ENCODE measurements around the gene DEK.

Gene DEK

GRCh38 chr6:18253635-18254034 lies 10.7 kb downstream of the DEK start:
- ATAC-seq = no peak
- H3K36me3 Mint-ChIP-seq = peaks cover 43% of the 10 kb centered on the region
- no peaks in the 10 kb centered on the region for H3K4me1 Mint-ChIP-seq
- no peaks in the 10 kb centered on the region for H3K9me3 Mint-ChIP-seq
- H3K4me3 Mint-ChIP-seq = no peak overlapping the region
- H3K27ac Mint-ChIP-seq = no peak overlapping the region
- no peaks in the 10 kb centered on the region for H3K27me3 Mint-ChIP-seq

- no peak overlapping the region for H3K4me3 Mint-ChIP-seq
- H3K36me3 Mint-ChIP-seq = peaks cover 48% of the 10 kb centered on the region
- H3K4me1 Mint-ChIP-seq = peaks cover 9% of the 10 kb centered on the region
- H3K9me3 Mint-ChIP-seq = no peaks in the 10 kb centered on the region
- no peak for ATAC-seq
- H3K27me3 Mint-ChIP-seq = no peaks in the 10 kb centered on the region
- no peak overlapping the region for H3K27ac Mint-ChIP-seq
Observed at GRCh38 chr6:18249271-18249670, 15.1 kb downstream of the DEK start.

DNA sequence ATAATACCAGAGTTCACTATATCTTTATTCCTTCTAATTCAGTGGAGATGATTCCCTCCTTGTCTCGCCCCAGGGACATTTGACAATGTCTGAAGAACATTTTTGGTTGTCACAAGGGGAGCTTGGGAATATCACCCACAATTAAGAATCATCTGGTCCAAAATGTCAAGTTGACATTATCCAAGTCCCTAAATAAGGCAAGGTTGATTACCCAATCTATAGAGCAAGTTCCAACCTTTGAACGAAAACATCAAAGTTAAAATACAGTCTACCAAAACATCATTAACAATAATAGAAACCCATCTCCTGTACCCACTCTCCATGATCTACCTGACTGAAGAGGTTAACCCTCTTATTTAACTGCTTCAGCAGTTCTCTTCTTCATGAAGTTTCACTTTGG lies 15.6 kb downstream of the DEK start:
- Mint-ChIP-seq H3K36me3 (peaks cover 54% of the 10 kb centered on the region), H3K27ac (no peak overlapping the region), H3K27me3 (no peaks in the 10 kb centered on the region), H3K4me3 (no peak overlapping the region), H3K9me3 (no peaks in the 10 kb centered on the region), H3K4me1 (peaks cover 9% of the 10 kb centered on the region)
- no peak for ATAC-seq

- Mint-ChIP-seq H3K4me3 (no peak overlapping the region), H3K36me3 (peaks cover 69% of the 10 kb centered on the region), H3K4me1 (peaks cover 17% of the 10 kb centered on the region)
Observed at GRCh38 chr6:18247002-18247401, 17.3 kb downstream of the DEK start.

GRCh38 chr6:18246205-18246604 lies 18.1 kb downstream of the DEK start:
- peaks cover 66% of the 10 kb centered on the region for H3K36me3 Mint-ChIP-seq

More at GRCh38 chr6:18247002-18247401, 17.3 kb downstream of the DEK start:
- no peak overlapping the region for H3K27ac Mint-ChIP-seq
- no peaks in the 10 kb centered on the region for H3K9me3 Mint-ChIP-seq
- H3K27me3 Mint-ChIP-seq = no peaks in the 10 kb centered on the region
- ATAC-seq = no peak

GRCh38 chr6:18245642-18246041 lies 18.7 kb downstream of the DEK start:
- Mint-ChIP-seq H3K27me3 (no peaks in the 10 kb centered on the region), H3K36me3 (peaks cover 70% of the 10 kb centered on the region), H3K27ac (peak overlapping the region; percentile 37), H3K9me3 (no peaks in the 10 kb centered on the region), H3K4me1 (peaks cover 27% of the 10 kb centered on the region), H3K4me3 (no peak overlapping the region)
- ATAC-seq = no peak

More at GRCh38 chr6:18246205-18246604, 18.1 kb downstream of the DEK start:
- no peaks in the 10 kb centered on the region for H3K27me3 Mint-ChIP-seq
- H3K4me1 Mint-ChIP-seq = peaks cover 24% of the 10 kb centered on the region
- ATAC-seq = no peak
- H3K27ac Mint-ChIP-seq = peak overlapping the region; percentile 37
- H3K9me3 Mint-ChIP-seq = no peaks in the 10 kb centered on the region
- no peak overlapping the region for H3K4me3 Mint-ChIP-seq

- peaks cover 27% of the 10 kb centered on the region for H3K4me1 Mint-ChIP-seq
- H3K27me3 Mint-ChIP-seq = no peaks in the 10 kb centered on the region
- ATAC-seq = no peak
Observed at GRCh38 chr6:18245079-18245478, 19.3 kb downstream of the DEK start.

DNA sequence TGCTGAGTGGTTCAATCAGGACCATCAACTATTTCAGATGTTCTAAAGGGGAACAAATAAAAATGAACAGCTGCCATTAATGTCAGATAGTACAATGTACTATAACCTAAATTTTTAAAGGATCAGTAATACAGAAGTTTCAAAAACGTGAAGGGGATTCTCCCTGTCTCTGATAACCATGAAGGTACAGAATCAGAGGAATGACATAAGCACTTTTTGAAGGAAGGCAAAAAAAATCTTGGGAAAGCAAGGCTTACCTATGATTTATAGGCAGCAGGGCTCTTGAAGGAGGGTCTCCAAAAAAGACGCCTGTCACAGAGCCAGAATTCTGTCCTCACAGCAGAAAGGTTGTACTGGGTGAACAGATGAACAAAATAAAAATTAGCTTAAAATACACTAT lies 20.1 kb downstream of the DEK start:
- no peak overlapping the region for H3K4me3 Mint-ChIP-seq
- H3K27me3 Mint-ChIP-seq = no peaks in the 10 kb centered on the region
- peaks cover 68% of the 10 kb centered on the region for H3K36me3 Mint-ChIP-seq
- H3K9me3 Mint-ChIP-seq = no peaks in the 10 kb centered on the region
- H3K4me1 Mint-ChIP-seq = peaks cover 27% of the 10 kb centered on the region
- no peak overlapping the region for H3K27ac Mint-ChIP-seq
- ATAC-seq = no peak

More at GRCh38 chr6:18245079-18245478, 19.3 kb downstream of the DEK start:
- Mint-ChIP-seq H3K4me3 (no peak overlapping the region), H3K27ac (no peak overlapping the region), H3K9me3 (no peaks in the 10 kb centered on the region), H3K36me3 (peaks cover 70% of the 10 kb centered on the region)

DNA sequence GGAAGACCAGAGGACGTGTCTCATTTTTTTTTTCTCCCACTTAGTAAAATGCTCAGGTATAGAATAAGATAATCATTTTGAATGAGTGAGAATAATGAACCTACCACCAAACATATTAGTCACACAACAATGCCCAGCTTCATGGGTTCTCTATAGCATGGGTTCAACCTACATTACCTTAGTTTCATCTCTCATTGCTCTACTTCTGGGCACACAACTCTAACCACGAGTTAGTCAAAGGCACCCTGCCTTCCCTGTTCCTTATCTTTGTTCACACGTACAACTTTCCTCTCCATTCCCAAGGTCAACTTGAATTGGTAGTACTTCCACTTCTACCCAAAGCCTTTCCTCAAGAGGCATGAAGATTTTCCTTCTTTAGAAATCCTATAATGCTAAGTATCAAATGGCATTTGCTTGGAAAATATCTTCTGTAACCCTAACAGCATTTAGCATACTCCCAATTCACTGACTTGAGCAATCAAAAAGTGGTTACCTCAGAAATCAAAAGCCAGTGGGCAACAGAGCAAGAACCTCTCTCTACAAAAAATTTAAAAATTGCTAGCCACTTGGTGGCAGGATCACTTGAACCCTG lies 20.9 kb downstream of the DEK start:
- H3K4me1 Mint-ChIP-seq = peaks cover 27% of the 10 kb centered on the region
- no peak overlapping the region for H3K4me3 Mint-ChIP-seq
- peaks cover 62% of the 10 kb centered on the region for H3K36me3 Mint-ChIP-seq
- H3K27ac Mint-ChIP-seq = no peak overlapping the region
- ATAC-seq = no peak
- no peaks in the 10 kb centered on the region for H3K9me3 Mint-ChIP-seq
- H3K27me3 Mint-ChIP-seq = no peaks in the 10 kb centered on the region

DNA sequence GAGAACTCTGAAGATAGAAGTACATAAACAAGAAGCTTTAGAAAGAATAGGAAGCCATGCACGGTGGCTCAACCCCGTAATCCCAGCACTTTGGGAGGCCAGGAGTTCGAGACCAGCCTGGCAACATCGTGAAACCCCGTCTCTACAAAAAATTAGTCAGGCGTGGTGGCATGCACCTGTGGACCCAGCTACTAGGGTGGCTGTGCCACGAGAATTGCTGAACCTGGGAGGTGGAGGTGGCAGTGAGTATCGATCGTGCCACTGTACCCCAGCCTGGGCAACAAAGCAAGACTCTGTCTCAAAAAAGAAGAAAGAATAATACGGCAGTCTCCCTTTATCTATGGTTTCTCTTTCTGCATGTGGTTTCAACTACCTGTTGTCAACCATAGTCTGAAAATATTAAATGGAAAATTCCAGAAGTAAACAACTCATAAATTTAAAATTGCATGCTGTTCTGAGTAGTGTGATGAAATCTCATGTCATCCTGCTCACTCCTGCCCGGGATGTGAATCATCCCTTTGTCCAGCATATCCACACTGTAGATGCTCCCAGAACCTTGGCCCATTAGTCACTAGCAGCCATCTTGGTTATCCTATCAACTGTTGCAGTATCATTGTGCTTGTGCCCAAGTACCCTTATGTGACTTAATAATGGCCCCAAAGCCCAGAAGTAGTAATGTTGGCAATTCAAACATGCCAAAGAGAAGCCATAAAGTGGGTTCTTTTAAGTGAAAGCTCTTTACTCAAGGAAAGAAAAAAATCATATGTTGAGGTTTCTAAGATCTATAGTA lies 22.1 kb downstream of the DEK start:
- no peak overlapping the region for H3K4me3 Mint-ChIP-seq

GRCh38 chr6:18241208-18242038 lies 22.9 kb downstream of the DEK start:
- ATAC-seq = no peak
- H3K9me3 Mint-ChIP-seq = no peaks in the 10 kb centered on the region
- H3K4me1 Mint-ChIP-seq = peaks cover 27% of the 10 kb centered on the region
- peaks cover 71% of the 10 kb centered on the region for H3K36me3 Mint-ChIP-seq
- H3K27me3 Mint-ChIP-seq = no peaks in the 10 kb centered on the region
- H3K4me3 Mint-ChIP-seq = no peak overlapping the region
- no peak overlapping the region for H3K27ac Mint-ChIP-seq

More for the DNA sequence above, 22.1 kb downstream of the DEK start:
- peaks cover 27% of the 10 kb centered on the region for H3K4me1 Mint-ChIP-seq
- H3K27me3 Mint-ChIP-seq = no peaks in the 10 kb centered on the region
- no peak for ATAC-seq
- H3K36me3 Mint-ChIP-seq = peaks cover 62% of the 10 kb centered on the region
- no peaks in the 10 kb centered on the region for H3K9me3 Mint-ChIP-seq
- H3K27ac Mint-ChIP-seq = no peak overlapping the region

DNA sequence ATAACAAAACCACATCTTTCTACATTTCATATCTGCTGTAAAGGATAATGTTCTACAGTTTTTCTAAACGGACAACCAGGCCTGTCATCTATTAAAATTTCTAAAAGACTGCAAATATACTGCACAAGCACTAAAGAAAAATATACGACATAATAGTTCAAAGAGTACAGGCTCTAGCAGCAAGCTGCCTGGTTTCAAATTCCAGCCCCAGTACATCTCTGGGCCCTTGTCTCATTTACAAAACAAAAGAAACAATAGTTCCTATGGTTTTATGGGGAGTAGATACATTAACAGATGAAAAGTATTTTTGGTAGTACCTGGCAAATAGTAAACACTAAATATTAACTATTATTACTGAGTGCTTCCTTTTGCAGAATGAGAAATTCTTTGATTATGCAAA lies 24.1 kb downstream of the DEK start:
- Mint-ChIP-seq H3K36me3 (peaks cover 71% of the 10 kb centered on the region), H3K4me1 (peaks cover 18% of the 10 kb centered on the region), H3K9me3 (no peaks in the 10 kb centered on the region), H3K27me3 (no peaks in the 10 kb centered on the region), H3K27ac (no peak overlapping the region), H3K4me3 (no peak overlapping the region)
- ATAC-seq = no peak

GRCh38 chr6:18237167-18237566 lies 27.2 kb downstream of the DEK start:
- H3K36me3 Mint-ChIP-seq = peaks cover 78% of the 10 kb centered on the region

DNA sequence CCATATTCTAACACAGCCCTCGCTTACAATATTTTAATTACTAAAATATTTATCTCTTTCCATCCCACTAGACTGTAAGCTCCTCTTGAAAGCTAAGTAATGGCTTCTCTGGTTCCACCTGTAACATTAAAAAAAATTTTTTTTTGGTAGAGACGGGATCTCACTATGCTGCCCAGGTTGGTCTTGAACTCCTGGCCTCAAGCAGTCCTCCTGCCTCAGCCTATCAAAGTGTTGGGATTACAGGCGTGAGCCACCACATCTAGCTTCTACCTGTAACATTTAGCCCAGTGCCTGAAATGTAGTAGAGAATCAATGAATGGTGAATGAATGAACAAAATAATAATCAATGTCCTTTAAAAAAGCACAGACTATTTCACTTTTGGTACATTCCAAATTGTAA lies 28.8 kb downstream of the DEK start:
- Mint-ChIP-seq H3K36me3 (peaks cover 83% of the 10 kb centered on the region), H3K27ac (no peak overlapping the region), H3K27me3 (no peaks in the 10 kb centered on the region), H3K4me3 (no peak overlapping the region), H3K9me3 (peaks cover 20% of the 10 kb centered on the region), H3K4me1 (peaks cover 14% of the 10 kb centered on the region)
- ATAC-seq = no peak

More at GRCh38 chr6:18237167-18237566, 27.2 kb downstream of the DEK start:
- no peak overlapping the region for H3K27ac Mint-ChIP-seq
- H3K9me3 Mint-ChIP-seq = peaks cover 8% of the 10 kb centered on the region
- no peaks in the 10 kb centered on the region for H3K27me3 Mint-ChIP-seq
- ATAC-seq = no peak
- no peak overlapping the region for H3K4me3 Mint-ChIP-seq
- peaks cover 11% of the 10 kb centered on the region for H3K4me1 Mint-ChIP-seq

- no peak for ATAC-seq
- H3K4me1 Mint-ChIP-seq = peaks cover 14% of the 10 kb centered on the region
Observed at GRCh38 chr6:18234564-18234963, 29.8 kb downstream of the DEK start.

More at GRCh38 chr6:18234564-18234963, 29.8 kb downstream of the DEK start:
- peaks cover 23% of the 10 kb centered on the region for H3K9me3 Mint-ChIP-seq
- peaks cover 92% of the 10 kb centered on the region for H3K36me3 Mint-ChIP-seq
- no peak overlapping the region for H3K27ac Mint-ChIP-seq
- no peak overlapping the region for H3K4me3 Mint-ChIP-seq
- H3K27me3 Mint-ChIP-seq = no peaks in the 10 kb centered on the region
